ENCODE measurements around the gene SHROOM1.
A peak's percentile ranks its signal among the peaks of the same experiment; 100 is the strongest.

The SHROOM1 gene

DNA sequence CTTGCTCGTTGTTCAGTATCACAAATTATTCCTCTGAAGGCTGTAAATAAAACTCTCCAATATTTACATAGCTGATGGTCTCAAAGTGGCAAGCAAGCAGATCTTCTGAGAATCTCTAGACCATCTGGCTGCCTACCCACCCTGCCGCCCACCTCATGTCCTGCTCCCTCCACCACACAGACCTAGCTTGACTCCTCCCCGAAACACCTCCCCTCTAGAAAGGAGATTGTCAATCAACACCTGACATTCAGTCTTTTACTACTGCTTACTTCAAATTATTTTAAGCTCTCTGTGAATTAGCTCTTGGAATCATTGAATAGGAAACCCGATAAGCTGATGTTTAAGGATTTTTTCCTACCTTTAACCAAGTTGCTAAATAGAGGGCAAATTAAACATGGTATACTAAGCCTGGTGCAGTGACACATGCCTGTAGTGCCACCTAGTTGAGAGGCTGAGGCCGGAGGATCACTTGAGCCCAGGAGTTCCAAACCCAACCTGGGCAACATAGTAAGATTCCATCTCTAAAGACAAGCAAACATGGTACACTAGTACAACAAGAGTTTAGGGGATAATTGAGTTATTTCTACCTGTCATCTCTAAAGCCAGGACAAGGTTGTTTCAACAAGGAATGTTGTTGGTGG lies 28.3 kb downstream of the SHROOM1 start:
- no peak for DNase-seq

DNA sequence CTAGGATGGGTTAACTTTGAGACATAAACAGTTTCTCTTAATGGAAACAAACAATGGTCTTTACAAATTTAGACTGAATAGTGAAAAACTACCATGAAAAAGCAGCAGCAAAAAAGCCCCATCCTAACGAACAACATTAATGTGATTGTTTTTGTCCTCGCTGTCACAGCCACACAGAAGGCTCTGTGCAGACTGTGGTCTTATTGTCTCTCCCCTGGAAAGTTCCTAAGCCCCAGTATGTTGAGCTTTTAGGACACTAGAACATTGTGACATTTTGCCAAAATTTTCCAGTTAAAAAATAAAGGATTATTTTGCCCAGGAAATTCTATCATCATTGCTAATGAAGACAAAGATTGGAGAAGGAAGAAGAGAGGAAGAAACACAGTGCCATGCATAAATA lies 29.9 kb downstream of the SHROOM1 start:
- no peak for DNase-seq

GRCh38 chr5:132799392-132799791 lies 31.1 kb downstream of the SHROOM1 start:
- DNase-seq = no peak

- no peak for DNase-seq
These were observed 32.8 kb downstream of the SHROOM1 start for GRCh38 chr5:132797651-132798050.

GRCh38 chr5:132791026-132791425 lies 39.4 kb downstream of the SHROOM1 start:
- DNase-seq = no peak

DNA sequence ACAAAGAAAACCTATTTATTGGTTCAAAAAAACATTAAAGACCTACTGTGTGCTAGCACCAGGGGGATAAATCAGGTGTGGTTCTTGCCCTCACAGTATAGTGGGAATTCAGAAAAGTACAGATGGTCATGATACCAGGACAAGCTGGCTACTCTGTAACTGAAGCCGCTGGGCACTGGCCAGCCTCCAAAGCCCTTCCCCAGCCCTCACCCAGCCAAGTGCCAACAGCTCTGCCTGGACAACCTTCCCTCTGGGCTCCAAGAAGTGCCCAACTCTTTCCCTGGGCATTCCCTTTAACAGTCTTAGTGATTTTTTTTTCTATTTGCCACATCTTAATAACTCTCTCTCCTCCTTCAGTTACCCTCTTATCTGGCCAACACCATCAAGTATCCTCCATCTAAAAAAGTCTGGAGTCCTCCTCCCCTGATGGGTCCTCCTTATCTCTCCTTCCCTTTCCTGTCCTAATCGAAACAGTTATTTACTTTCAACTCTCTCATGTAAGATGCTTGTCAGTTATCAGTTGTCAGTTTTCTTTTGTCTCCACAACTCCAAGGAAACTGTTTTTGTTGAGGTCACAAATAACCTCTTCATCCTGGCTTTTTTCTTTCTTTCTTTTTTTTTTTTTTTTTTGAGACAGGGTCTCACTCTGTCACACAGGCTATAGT lies 40.1 kb downstream of the SHROOM1 start:
- no peak for DNase-seq

DNA sequence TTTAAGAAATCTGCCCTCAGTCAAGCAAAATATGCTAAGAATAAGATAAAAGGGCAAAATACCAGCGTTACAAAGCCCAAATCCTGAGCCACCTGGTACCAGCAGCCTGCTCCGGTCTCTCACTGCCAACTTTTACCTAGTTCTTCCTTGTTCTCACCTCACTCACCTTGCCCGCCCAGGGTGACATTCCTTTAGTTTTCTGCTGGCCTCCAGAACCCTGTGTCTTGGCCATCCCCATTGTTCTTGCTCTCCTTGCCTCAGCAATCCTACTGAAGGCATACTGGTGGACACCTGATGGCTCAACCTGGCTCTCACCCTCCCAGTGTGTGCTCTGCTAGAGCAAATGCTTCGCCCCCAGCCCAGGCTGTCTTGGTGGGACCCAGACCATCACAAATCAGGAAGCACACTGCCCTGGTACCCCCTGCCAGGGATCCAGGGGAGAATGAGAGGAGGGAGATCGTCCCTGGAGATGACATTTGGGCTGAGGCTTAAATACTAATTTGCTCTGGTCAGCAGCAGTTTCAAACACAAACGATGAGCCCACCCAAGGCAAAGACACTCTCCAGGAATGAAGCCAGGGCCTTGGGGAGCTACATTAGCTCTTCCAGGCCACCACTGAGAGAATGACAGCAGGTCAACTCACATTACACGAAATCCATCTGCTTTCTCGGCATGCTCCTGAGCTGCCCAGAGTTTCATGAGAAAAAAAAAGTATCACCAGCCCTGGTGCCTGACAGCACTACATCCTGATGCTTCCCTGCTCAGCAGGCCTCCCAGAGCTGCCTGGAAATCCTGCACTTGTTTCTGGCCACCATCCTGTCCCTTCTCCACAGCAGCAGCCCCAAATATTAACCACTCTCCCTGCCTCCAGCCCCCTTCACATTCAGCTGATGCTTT lies 41.2 kb downstream of the SHROOM1 start:
- no peak for DNase-seq

GRCh38 chr5:132788508-132788907 lies 41.9 kb downstream of the SHROOM1 start:
- no peak for DNase-seq

- DNase-seq = no peak
These were observed 43.4 kb downstream of the SHROOM1 start for GRCh38 chr5:132787076-132787475.

DNA sequence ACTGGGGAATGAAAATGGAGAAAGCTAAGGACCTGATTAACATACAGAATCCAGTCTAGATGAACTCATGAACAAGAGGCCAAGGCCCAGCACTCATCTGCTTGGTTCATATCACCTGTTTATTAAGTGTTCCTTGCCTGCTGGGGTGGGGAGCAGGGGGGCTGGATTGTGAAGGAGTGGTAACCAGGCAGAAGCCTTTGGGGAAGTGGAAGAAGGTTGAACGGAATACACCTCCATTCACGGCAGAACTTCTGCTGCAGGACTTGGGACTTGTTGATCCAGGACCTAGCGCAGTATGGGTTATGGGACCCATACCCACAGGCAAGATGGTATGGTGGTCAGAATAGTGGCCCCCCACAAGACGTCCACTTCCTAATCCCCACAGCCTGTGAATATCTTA lies 44.6 kb downstream of the SHROOM1 start:
- no peak for DNase-seq

DNA sequence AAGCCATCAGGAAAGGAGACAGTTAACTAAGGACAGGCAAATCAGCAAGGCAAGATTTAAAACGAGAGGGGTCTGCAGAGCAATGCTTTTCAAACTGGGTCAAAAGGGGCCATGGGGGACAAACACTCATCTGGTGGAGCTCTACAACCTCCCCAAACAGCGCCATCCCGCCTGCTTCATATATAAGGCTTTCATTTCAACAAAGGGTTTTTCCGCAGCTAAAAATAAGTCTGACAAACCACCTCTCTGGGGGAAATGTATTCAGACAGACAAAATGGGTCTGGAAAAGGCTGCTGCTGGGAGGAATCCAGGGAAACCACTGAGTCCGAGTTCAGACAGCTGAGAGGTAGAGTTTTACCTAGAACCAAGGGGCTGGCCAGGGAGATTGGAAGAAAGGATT lies 45.1 kb downstream of the SHROOM1 start:
- DNase-seq = no peak

- DNase-seq = no peak
These were observed 48.3 kb downstream of the SHROOM1 start for GRCh38 chr5:132782101-132782500.

DNA sequence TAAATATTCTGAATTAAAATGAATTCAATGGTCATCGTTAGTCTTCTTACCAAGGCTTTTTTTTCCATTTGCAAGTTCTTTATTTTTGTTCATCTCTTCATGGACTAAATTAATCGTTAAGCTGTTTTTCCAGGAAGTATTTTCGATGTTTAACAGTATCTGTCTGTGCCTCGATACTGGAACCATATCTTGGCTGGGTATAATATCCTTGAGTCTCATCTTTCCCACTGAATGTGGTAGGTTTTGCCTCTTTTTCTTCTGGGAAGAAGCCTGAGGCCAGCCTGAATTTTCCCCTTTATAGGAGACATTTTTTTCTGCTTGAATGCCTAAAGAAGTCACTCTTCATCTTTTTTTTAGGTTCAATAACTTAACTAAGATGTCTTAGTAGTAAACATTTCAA lies 49.4 kb downstream of the SHROOM1 start:
- no peak for DNase-seq

GRCh38 chr5:132780577-132780976 lies 49.9 kb downstream of the SHROOM1 start:
- DNase-seq = no peak

- no peak for DNase-seq
These were observed 50.5 kb downstream of the SHROOM1 start for GRCh38 chr5:132779961-132780360.

DNA sequence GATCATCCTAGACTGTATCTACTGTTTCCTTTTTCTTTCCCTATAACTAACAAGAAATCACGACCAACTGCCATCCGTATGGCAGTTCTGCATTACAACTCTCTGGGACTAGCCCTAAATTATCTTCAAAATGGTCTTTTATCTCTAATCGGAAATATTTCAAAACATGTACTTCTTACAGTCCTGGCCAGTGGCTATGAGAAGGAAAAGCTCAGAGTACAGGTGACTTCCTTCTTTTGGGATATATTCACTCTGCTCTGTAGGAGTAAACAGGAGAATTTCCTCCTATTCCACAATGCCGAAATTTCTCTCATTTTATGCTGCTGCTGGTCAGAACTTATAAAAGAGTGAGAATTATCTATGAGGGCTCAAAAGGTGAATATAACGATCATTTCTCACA lies 51.6 kb downstream of the SHROOM1 start:
- no peak for DNase-seq

GRCh38 chr5:132778129-132778528 lies 52.3 kb downstream of the SHROOM1 start:
- no peak for DNase-seq

GRCh38 chr5:132777209-132778069 lies 53.0 kb downstream of the SHROOM1 start, which contains the start of gene SEPTIN8:
SEPTIN8 (minus strand) TSS chr5:132777239; CDS start chr5:132777137, 102 bp downstream.
- peak; percentile 25 for DNase-seq

DNA sequence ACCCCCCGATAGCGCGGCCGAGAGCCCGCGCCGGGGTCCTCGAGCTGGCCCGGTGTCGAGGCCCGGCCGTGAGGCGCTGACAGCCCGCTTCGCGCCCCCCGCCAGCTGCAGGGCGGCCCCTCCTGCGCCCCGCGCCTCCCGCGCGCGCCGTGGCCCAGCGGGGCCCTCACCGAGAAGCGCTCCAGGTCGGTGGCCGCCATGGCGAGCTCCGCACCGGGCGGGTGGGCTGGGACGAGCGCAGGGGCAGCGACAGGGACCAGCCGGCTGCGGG lies 53.6 kb downstream of the SHROOM1 start:
- no peak for DNase-seq

DNA sequence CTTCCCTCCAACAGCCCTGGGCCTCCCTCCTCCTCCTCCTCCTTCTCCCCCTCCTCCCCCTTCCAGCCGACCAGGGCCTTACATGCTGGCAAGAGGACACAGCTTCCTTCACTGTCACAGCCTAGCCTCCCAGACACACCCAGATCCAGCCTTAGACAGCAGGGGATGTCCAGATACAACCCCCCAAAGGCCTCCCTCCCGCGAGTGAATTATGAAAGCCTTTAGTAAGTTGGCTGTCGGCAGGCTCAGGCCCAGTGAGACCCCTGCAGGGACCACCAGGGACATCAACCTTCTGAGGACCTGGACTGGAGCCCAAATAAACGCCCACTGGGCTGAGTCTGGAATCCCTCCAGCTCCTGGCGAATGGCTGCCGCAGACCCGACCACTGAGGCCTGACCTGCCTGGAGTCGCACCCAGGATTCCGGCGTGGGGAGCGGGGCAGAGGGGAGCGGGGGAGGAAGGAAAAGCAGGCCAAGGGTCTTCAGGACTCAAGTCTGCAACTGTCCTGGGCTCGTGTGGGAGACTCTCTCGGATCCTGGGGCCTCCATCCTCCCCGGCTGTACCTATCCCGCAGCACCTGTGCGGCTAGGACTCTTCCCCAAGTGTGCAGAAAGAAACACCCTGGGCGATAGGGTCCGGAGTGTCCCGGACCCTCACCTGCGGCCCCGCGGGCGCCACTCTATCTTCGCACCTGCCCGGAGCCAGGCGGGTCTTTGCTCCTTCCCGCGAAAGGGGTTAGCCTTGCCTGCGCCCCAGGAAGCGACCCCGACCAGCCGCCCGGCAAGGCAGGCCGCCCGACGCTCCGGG lies 54.1 kb downstream of the SHROOM1 start:
- DNase-seq = no peak

DNA sequence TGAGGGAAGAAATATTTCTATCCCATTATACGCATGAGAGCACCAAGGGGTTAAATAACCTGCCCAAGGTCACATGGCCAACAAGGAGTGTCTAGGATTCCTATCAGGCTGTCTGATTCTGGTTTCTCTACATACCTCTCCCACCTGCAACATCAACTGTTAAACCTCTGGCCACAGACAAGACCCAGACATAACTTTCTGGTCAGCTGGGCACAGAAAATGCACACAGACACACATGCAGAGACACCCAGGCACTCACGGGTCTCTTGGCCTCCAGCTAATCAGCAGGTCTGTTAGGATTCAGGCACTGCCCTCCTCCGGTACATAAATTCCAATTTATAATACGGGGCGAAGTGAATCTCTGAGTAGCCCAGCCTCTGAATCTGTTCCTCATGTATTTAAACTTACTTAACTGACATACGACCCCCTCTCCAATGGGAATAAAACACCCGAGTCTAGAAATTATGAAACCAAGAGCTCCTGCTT lies 54.9 kb downstream of the SHROOM1 start:
- DNase-seq = no peak

- no peak for DNase-seq
These were observed 55.6 kb downstream of the SHROOM1 start for GRCh38 chr5:132774896-132775295.
